ENCODE measurements around the gene APH1B.

The APH1B gene

GRCh38 chr15:63349621-63350020, 72.2 kb downstream of the APH1B start:
- Histone ChIP-seq H3K27ac (ENCODE audit: extremely low read depth, low read depth, low read length) (no peak overlapping the region), H3K9me3 (ENCODE audit: control insufficient read depth, insufficient read depth, low read depth, low read length) (no peaks in the 10 kb centered on the region), H3K4me3 (ENCODE audit: low read depth, low read length) (no peak overlapping the region), H3K36me3 (ENCODE audit: control insufficient read depth in 2 of 2, insufficient read depth in 1 of 2, low read length in 2 of 2) (no peaks in the 10 kb centered on the region), H3K4me1 (ENCODE audit: control insufficient read depth, insufficient read depth, low read length) (peaks cover 19% of the 10 kb centered on the region)
- CTCF ChIA-PET = interaction anchor here (1.0 kb wide), 1 partner anchor 138 kb away, joined by 3 read pairs; no protein-coding TSS in a partner anchor
- POLR2A ChIA-PET = no interaction called here
- no peak for TF ChIP-seq ZNF10 (tag by site-specific recombination; IDR thresholded peaks at IDR 0.05)
- TF ChIP-seq MYNN (tag by site-specific recombination; IDR thresholded peaks at IDR 0.05; ENCODE audit: borderline replicate concordance) = no peak
- no peak for TF ChIP-seq ZNF785 (tag by site-specific recombination; IDR thresholded peaks at IDR 0.05)
- no peak for TF ChIP-seq ZNF19 (tag by site-specific recombination; IDR thresholded peaks at IDR 0.05; ENCODE audit: low read depth)
- TF ChIP-seq GFI1B (tag by site-specific recombination; IDR thresholded peaks at IDR 0.05) = no peak
- no peak for TF ChIP-seq INSM2 (tag by site-specific recombination; IDR thresholded peaks at IDR 0.05)
- TF ChIP-seq SETDB1 (IDR thresholded peaks at IDR 0.05; ENCODE audit: insufficient read length, low read length) = no peak

GRCh38 chr15:63350178-63350621, 72.8 kb downstream of the APH1B start:
- TF ChIP-seq ZNF610 (tag by site-specific recombination; IDR thresholded peaks at IDR 0.05; ENCODE audit: borderline replicate concordance) (no peak), BCL11B (tag by site-specific recombination; IDR thresholded peaks at IDR 0.05; ENCODE audit: low read depth) (no peak), ZNF843 (tag by site-specific recombination; IDR thresholded peaks at IDR 0.05) (no peak), ZNF155 (tag by site-specific recombination; IDR thresholded peaks at IDR 0.05) (no peak), ZNF513 (tag by site-specific recombination; IDR thresholded peaks at IDR 0.05) (no peak), PRDM6 (tag by site-specific recombination; IDR thresholded peaks at IDR 0.05) (no peak), ZBTB10 (tag by site-specific recombination; IDR thresholded peaks at IDR 0.05) (no peak), CTCF (tag by site-specific recombination; IDR thresholded peaks at IDR 0.05) (no peak), ZNF639 (tag by site-specific recombination; IDR thresholded peaks at IDR 0.05) (no peak), SCRT2 (tag by site-specific recombination; IDR thresholded peaks at IDR 0.05) (no peak), ZNF785 (tag by site-specific recombination; IDR thresholded peaks at IDR 0.05) (no peak), ZNF140 (tag by site-specific recombination; IDR thresholded peaks at IDR 0.05) (no peak), ZNF654 (tag by site-specific recombination; IDR thresholded peaks at IDR 0.05; ENCODE audit: low read depth) (no peak), ZNF571 (tag by site-specific recombination; IDR thresholded peaks at IDR 0.05) (no peak), SETDB1 (IDR thresholded peaks at IDR 0.05; ENCODE audit: insufficient read length, low read length) (no peak), BCL11A (tag by site-specific recombination; IDR thresholded peaks at IDR 0.05; ENCODE audit: low read depth) (no peak), ZSCAN18 (tag by site-specific recombination; IDR thresholded peaks at IDR 0.05) (no peak)
- Histone ChIP-seq H3K36me3 (ENCODE audit: control insufficient read depth in 2 of 2, insufficient read depth in 1 of 2, low read length in 2 of 2) (no peaks in the 10 kb centered on the region), H3K4me3 (ENCODE audit: low read depth, low read length) (no peak overlapping the region), H3K9me3 (ENCODE audit: control insufficient read depth, insufficient read depth, low read depth, low read length) (no peaks in the 10 kb centered on the region), H3K27ac (ENCODE audit: extremely low read depth, low read depth, low read length) (no peak overlapping the region), H3K4me1 (ENCODE audit: control insufficient read depth, insufficient read depth, low read length) (peaks cover 19% of the 10 kb centered on the region)
- ChIA-PET POLR2A (no interaction called here), CTCF (interaction anchor here (1.0 kb wide), 1 partner anchor 137 kb away, joined by 3 read pairs; no protein-coding TSS in a partner anchor)
